Measurements from ENCODE around the gene MT1F. TPM values are rescaled to one million over a fixed set of nuclear protein-coding genes. Genes with fewer than 3 reads are reported as not detected.

The MT1F gene
- total RNA-seq, 1 experiment from 2014 or later, result 7.3 TPM

- Histone ChIP-seq H3K9me3 (ENCODE audit: control insufficient read depth in 1 of 2, insufficient read depth in 1 of 2, low read depth in 1 of 2, low read length in 2 of 2) (no peaks in the 10 kb centered on the region), H2AFZ (ENCODE audit: low read depth, low read length, poor library complexity, severe bottlenecking) (no peak overlapping the region), H3K27ac (ENCODE audit: low read depth, low read length) (no peak overlapping the region), H3K27me3 (ENCODE audit: insufficient read depth, low read length) (no peaks in the 10 kb centered on the region), H3K9me2 (ENCODE audit: insufficient read depth) (no peaks in the 10 kb centered on the region), H3K9ac (ENCODE audit: low read length) (no peak overlapping the region), H3K36me3 (ENCODE audit: control insufficient read depth in 1 of 2, insufficient read depth in 2 of 2, low read length in 2 of 2) (no peaks in the 10 kb centered on the region), H3K4me2 (ENCODE audit: low read length) (peak overlapping the region; percentile 30), H4K20me1 (ENCODE audit: insufficient read depth) (no peaks in the 10 kb centered on the region), H3K4me3 (replicated peaks in 1 of 2; ENCODE audit: low read depth in 1 of 2, low read length in 2 of 2) (no peak overlapping the region), H3K79me2 (ENCODE audit: insufficient read depth, low read length) (no peaks in the 10 kb centered on the region), H3K4me1 (ENCODE audit: control insufficient read depth in 1 of 2, insufficient read depth in 2 of 2, low read length in 2 of 2) (peaks cover 19 to 36% of the 10 kb centered on the region in 2 experiments)
- ChIA-PET POLR2A (no interaction called here), RAD21 (ENCODE audit: low non-redundant PET in 1 of 2, low total read pairs in 2 of 2, uncharacterized antibody in 2 of 2, unreplicated experiment in 2 of 2) (no interaction called here), CTCF (no interaction called here)
- DNase-seq (ENCODE audit: low read depth, low spot score), result no peak
- ATAC-seq, result peak; percentile 47; the same call in 1 of the 2 replicates
- TF ChIP-seq, protein P1, sequence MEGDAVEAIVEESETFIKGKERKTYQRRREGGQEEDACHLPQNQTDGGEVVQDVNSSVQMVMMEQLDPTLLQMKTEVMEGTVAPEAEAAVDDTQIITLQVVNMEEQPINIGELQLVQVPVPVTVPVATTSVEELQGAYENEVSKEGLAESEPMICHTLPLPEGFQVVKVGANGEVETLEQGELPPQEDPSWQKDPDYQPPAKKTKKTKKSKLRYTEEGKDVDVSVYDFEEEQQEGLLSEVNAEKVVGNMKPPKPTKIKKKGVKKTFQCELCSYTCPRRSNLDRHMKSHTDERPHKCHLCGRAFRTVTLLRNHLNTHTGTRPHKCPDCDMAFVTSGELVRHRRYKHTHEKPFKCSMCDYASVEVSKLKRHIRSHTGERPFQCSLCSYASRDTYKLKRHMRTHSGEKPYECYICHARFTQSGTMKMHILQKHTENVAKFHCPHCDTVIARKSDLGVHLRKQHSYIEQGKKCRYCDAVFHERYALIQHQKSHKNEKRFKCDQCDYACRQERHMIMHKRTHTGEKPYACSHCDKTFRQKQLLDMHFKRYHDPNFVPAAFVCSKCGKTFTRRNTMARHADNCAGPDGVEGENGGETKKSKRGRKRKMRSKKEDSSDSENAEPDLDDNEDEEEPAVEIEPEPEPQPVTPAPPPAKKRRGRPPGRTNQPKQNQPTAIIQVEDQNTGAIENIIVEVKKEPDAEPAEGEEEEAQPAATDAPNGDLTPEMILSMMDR (IDR thresholded peaks at IDR 0.05 in 2 of 3, conservative IDR thresholded peaks at IDR 0.05 in 1 of 3; ENCODE audit: borderline replicate concordance in 1 of 3, insufficient read depth in 1 of 3, low read depth in 2 of 3, low read length in 2 of 3), result peak in 2 of 3 experiments; percentile 2 to 16; a peak in 1 of 6 replicates
- no peak for TF ChIP-seq SP1 (IDR thresholded peaks at IDR 0.05; ENCODE audit: low read depth)
- no peak for TF ChIP-seq SIN3A (IDR thresholded peaks at IDR 0.05; ENCODE audit: low read depth)
- intact Hi-C loops (cut with micrococcal nuclease), result no loop called here
- no TSS peak for BruUV-seq (replicated peaks)
Observed at GRCh38 chr16:56688762-56689161, 31.0 kb downstream of the MT1F start.

- H3K4me3 ChIP-seq (replicated peaks in 1 of 2; ENCODE audit: low read depth in 1 of 2, low read length in 2 of 2), result no peak overlapping the region
- H3K4me2 ChIP-seq (ENCODE audit: low read length), result peak overlapping the region; percentile 30
- no peaks in the 10 kb centered on the region for H3K9me3 ChIP-seq (ENCODE audit: control insufficient read depth in 1 of 2, insufficient read depth in 1 of 2, low read depth in 1 of 2, low read length in 2 of 2)
- no TSS peak for BruUV-seq (replicated peaks)
- H4K20me1 ChIP-seq (ENCODE audit: insufficient read depth), result no peaks in the 10 kb centered on the region
- intact Hi-C loops (cut with micrococcal nuclease), result no loop called here
- TF ChIP-seq REST (IDR thresholded peaks at IDR 0.05; ENCODE audit: low read depth) (no peak), JUND (IDR thresholded peaks at IDR 0.05) (peak; percentile 17; the same call in 1 of the 2 replicates)
- H3K79me2 ChIP-seq (ENCODE audit: insufficient read depth, low read length), result no peaks in the 10 kb centered on the region
- H3K27me3 ChIP-seq (ENCODE audit: insufficient read depth, low read length), result no peaks in the 10 kb centered on the region
- H3K4me1 ChIP-seq (ENCODE audit: control insufficient read depth in 1 of 2, insufficient read depth in 2 of 2, low read length in 2 of 2), result peaks cover 19 to 36% of the 10 kb centered on the region in 2 experiments
- POLR2A ChIA-PET, result interaction anchor here (1.3 kb wide), 1 partner anchor 64 kb away, joined by 3 read pairs; the partner anchor contains the start of gene MT1E
- H3K9ac ChIP-seq (ENCODE audit: low read length), result no peak overlapping the region
- RAD21 ChIA-PET (ENCODE audit: low non-redundant PET in 1 of 2, low total read pairs in 2 of 2, uncharacterized antibody in 2 of 2, unreplicated experiment in 2 of 2), result no interaction called here
- no peak overlapping the region for H2AFZ ChIP-seq (ENCODE audit: low read depth, low read length, poor library complexity, severe bottlenecking)
- no peak overlapping the region for H3K27ac ChIP-seq (ENCODE audit: low read depth, low read length)
- DNase-seq (ENCODE audit: low read depth, low spot score), result no peak
- no peak for ATAC-seq
- CTCF ChIA-PET, result no interaction called here
- H3K9me2 ChIP-seq (ENCODE audit: insufficient read depth), result no peaks in the 10 kb centered on the region
- H3K36me3 ChIP-seq (ENCODE audit: control insufficient read depth in 1 of 2, insufficient read depth in 2 of 2, low read length in 2 of 2), result no peaks in the 10 kb centered on the region
Observed at GRCh38 chr16:56689171-56689570, 31.4 kb downstream of the MT1F start.

Data from HCT116 (cell line).